Glutamatergic neuron (in vitro differentiated cells): ENCODE measurements around the gene TAF1L. TPM values are rescaled to one million over a fixed set of nuclear protein-coding genes. Genes with fewer than 3 reads are reported as not detected.
"Not testable (repeated sequence)": the region's sequence is repeated elsewhere in the genome, so short reads cannot be mapped to it uniquely, and the experiment has no call there.

ENCODE experiments used
- DNase-seq: peaks from one replicate; pipeline ENCODE4 v3.0.0; 2022
- H3K27ac Mint-ChIP-seq: one replicate; pipeline ENCODE4 v1.8.0; 2020; ENCODE audit warnings: mild to moderate bottlenecking, mixed read lengths, inconsistent platforms; ENCODE audit not compliant: unreplicated experiment
- H3K27me3 Mint-ChIP-seq: one replicate; pipeline ENCODE4 v1.8.0; 2020; ENCODE audit warnings: mild to moderate bottlenecking, moderate library complexity, mixed read lengths, inconsistent platforms; ENCODE audit not compliant: unreplicated experiment
- H3K36me3 Mint-ChIP-seq: one replicate; pipeline ENCODE4 v1.8.0; 2020; ENCODE audit warnings: mild to moderate bottlenecking, mixed read lengths, inconsistent platforms; ENCODE audit not compliant: unreplicated experiment
- H3K4me1 Mint-ChIP-seq: one replicate; pipeline ENCODE4 v1.8.0; 2020; ENCODE audit warnings: mild to moderate bottlenecking, low read depth, mixed read lengths, inconsistent platforms; ENCODE audit not compliant: unreplicated experiment
- H3K4me3 Mint-ChIP-seq: one replicate; pipeline ENCODE4 v1.8.0; 2020; ENCODE audit warnings: mild to moderate bottlenecking, mixed read lengths, inconsistent platforms; ENCODE audit not compliant: unreplicated experiment
- H3K9me3 Mint-ChIP-seq: one replicate; pipeline ENCODE4 v1.8.0; 2020; ENCODE audit warnings: mild to moderate bottlenecking, moderate library complexity, mixed read lengths, inconsistent platforms; ENCODE audit not compliant: unreplicated experiment
- total RNA-seq: library from RNA; stranded (reverse); fragmentation: NEBNext Ultra II Directional; extraction: Animal tissue kit (Norgen Biotek cat#: 25700); gene quantifications from one replicate; pipeline ENCODE4 v1.2.1, GENCODE V29; 2021; ENCODE audit not compliant: unreplicated experiment
- TF ChIP-seq, protein P1 (sequence below): fragments of 200-600 bp; sonication (generic); IDR thresholded peaks from one replicate; pipeline ENCODE4 v1.5.0; 2021; ENCODE audit not compliant: partially characterized antibody, unreplicated experiment

TAF1L gene
- total RNA-seq, 1 donor from 2014 or later: not detected

DNA sequence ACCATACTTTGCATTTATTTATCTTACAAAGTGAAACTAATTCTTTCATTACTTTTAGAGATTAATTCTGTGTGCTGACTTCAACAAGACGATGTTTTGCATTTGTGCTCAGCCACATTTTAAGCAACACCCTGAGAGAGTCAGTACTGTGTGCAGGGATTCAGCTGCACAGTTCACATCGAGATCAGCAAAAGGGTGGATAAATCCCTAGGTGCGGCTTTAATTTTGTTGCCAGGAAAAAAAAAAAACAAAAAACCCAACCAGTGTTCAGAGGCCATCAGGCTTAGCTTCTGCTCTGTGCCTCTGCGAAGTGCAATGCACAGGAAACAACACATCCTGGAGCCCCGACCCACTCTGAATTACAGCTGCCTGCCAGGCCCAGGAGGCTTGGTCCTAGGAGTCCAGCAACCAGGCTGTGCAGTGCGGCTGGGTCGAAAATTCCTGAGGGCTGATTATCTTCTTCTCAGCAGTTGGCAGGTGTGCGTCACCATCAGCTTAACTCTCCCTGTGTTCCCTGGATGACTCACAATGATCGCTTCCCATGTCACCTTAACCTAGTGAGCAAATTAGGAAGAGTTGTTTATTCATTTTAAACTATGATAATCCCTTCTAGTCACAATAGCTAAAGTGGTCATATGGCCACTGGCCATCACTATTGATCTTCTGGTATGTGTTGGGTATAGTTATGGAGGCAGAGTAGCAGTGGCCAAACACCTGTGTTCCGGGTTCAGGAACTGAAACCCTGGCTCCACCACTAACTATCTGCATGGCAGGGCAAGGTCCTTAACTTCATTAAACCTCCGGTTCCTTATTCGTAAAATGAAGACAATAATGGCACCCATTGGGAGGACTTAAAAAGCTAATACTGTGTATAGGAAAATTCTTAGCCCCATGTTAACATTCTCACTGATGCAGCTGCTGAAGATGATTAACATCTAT, 31.3 kb downstream of the TAF1L start:
- Mint-ChIP-seq H3K4me1 (peaks cover 7% of the 10 kb centered on the region), H3K9me3 (peaks cover 1% of the 10 kb centered on the region)
- no peak for DNase-seq

DNA sequence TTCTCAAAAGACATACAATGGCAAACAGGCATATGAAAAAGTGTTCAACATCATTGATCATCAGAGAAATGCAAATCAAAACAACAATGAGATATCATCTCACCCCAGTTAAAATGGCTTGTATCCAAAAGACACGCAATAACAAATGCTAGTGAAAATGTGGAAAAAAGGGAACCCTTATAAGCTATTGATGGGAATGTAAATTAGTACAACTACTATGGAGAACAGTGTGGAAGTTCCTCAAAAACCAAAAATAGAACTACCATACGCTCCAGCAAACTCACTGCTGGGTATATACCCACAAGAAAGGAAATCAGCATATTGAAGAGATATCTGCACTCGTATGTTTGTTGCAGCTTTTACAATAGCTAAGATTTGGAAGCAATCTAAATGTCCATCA, 36.4 kb downstream of the TAF1L start:
- H3K9me3 Mint-ChIP-seq, H3K27me3 Mint-ChIP-seq, H3K36me3 Mint-ChIP-seq, DNase-seq, H3K27ac Mint-ChIP-seq, H3K4me3 Mint-ChIP-seq, H3K4me1 Mint-ChIP-seq: not testable (repeated sequence)

More for the DNA sequence above, 31.3 kb downstream of the TAF1L start:
- H3K36me3 Mint-ChIP-seq: no peaks in the 10 kb centered on the region
- no peak overlapping the region for H3K4me3 Mint-ChIP-seq
- peaks cover 2% of the 10 kb centered on the region for H3K27me3 Mint-ChIP-seq
- H3K27ac Mint-ChIP-seq: no peak overlapping the region
- TF ChIP-seq, protein P1, sequence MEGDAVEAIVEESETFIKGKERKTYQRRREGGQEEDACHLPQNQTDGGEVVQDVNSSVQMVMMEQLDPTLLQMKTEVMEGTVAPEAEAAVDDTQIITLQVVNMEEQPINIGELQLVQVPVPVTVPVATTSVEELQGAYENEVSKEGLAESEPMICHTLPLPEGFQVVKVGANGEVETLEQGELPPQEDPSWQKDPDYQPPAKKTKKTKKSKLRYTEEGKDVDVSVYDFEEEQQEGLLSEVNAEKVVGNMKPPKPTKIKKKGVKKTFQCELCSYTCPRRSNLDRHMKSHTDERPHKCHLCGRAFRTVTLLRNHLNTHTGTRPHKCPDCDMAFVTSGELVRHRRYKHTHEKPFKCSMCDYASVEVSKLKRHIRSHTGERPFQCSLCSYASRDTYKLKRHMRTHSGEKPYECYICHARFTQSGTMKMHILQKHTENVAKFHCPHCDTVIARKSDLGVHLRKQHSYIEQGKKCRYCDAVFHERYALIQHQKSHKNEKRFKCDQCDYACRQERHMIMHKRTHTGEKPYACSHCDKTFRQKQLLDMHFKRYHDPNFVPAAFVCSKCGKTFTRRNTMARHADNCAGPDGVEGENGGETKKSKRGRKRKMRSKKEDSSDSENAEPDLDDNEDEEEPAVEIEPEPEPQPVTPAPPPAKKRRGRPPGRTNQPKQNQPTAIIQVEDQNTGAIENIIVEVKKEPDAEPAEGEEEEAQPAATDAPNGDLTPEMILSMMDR: no peak

DNA sequence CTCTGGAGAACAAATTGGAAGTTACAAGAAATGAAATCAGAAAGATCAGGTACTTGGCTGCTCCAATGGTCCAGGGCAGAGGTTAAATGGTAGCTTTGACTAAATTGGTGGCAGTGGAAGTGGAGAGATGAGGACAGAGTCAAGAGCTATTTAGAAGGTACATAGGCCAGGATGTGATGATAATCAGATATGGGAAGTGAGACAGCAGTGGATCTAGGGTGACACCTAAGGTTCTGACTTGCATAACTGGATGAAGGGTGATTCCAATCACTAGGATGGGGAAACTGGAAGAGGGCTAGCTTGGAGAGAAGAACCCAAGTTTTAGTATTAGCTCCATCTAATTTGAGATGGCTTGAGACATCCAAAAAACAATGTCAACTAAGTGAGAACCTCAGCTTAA, 38.5 kb downstream of the TAF1L start:
- peaks cover 1% of the 10 kb centered on the region for H3K9me3 Mint-ChIP-seq
- TF ChIP-seq, protein P1: no peak
- DNase-seq: no peak
- no peak overlapping the region for H3K4me3 Mint-ChIP-seq
- peaks cover 7% of the 10 kb centered on the region for H3K4me1 Mint-ChIP-seq
- H3K27ac Mint-ChIP-seq: no peak overlapping the region
- H3K36me3 Mint-ChIP-seq: peaks cover 5% of the 10 kb centered on the region
- peaks cover under 1% of the 10 kb centered on the region for H3K27me3 Mint-ChIP-seq

DNA sequence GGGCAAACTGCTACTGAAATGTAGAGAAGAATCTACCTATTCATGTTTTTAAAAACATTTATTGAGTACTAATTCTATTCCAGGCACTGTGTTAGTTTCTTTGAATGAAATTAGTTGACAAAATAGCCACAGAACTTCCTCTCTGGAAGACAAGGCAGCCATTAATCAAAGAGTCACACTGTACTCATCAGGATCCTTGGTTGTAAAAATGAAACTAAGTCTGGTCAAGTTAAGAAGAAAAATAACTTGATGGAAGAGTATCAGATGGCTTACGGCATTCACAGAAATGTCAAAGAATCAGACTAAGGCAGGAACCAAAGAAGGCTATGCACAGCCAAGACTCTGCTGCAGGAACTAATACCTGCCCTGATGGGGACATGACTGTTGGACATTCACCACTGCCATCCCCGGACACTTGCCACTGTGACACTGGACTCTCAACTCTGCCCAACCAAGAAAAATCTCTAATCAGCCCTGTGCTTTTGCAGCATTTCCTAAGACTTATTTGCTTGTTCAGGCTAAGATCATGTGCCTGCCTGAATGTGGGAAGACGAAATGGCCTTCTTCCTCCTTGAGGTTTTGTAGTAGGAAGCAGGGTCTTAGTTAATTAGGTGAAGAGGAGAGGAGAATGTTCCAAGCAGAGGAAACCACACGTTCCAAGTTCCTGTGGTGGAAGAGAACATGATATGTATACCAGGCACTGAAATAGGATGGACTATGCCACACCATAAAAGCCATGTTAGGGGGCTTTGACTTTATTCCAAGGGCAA, 39.2 kb downstream of the TAF1L start:
- no peak for DNase-seq
- TF ChIP-seq, protein P1: no peak
- H3K4me1 Mint-ChIP-seq: peaks cover 7% of the 10 kb centered on the region
- H3K4me3 Mint-ChIP-seq: no peak overlapping the region
- H3K9me3 Mint-ChIP-seq: peaks cover 1% of the 10 kb centered on the region
- peaks cover 1% of the 10 kb centered on the region for H3K27me3 Mint-ChIP-seq
- H3K36me3 Mint-ChIP-seq: peaks cover 5% of the 10 kb centered on the region
- no peak overlapping the region for H3K27ac Mint-ChIP-seq

DNA sequence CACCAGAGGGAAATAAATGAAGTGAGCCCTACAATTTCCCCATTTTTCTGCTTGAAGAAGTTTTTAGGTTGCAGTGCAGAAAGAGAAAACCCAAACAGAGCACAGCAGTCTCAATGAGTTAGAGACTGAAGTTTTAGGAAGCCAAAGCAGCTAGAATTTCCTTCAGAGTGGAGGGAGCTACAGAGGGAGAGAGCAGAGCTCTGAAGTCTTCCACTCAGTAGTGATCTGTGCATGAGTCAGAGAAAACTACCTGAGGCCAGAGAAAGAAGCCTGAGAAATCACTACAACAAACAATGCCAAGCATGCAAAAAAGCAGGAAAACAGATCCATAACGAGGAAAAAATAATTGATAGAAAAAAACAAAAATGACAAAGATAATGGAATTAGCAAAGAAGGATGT, 44.6 kb downstream of the TAF1L start:
- DNase-seq: no peak
- TF ChIP-seq, protein P1: no peak
- Mint-ChIP-seq H3K36me3 (no peaks in the 10 kb centered on the region), H3K9me3 (peaks cover 3% of the 10 kb centered on the region), H3K4me3 (no peak overlapping the region), H3K27me3 (peaks cover 1% of the 10 kb centered on the region), H3K4me1 (no peaks in the 10 kb centered on the region), H3K27ac (no peak overlapping the region)
